ENCODE results near the gene SLC9A9.

SLC9A9 gene

DNA sequence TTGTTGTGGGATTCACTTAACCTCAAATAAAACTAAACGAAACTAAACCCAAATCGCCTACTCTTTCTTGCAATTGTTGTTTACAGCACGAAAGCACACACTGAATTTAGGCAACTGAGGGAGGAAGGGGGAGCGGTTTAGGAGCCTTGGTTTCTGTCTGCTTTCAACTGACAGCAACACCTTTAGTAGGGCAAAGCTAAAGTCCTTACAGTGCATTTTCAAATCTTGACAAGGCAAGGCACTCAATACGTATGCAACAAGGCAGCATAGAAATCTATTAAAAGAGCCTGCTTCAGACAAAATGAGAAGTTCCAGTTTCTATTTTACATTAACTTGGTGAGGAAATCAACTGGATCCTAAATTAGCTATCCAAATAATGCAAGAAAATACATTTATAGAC is 554.1 kb downstream of the SLC9A9 start:
- Histone ChIP-seq H3K27ac (no peak overlapping the region), H3K36me3 (replicated peaks) (no peaks in the 10 kb centered on the region), H3K4me3 (ENCODE audit: low read depth, low read length) (no peak overlapping the region), H3K27me3 (replicated peaks) (no peaks in the 10 kb centered on the region)
- TF ChIP-seq, protein P1, sequence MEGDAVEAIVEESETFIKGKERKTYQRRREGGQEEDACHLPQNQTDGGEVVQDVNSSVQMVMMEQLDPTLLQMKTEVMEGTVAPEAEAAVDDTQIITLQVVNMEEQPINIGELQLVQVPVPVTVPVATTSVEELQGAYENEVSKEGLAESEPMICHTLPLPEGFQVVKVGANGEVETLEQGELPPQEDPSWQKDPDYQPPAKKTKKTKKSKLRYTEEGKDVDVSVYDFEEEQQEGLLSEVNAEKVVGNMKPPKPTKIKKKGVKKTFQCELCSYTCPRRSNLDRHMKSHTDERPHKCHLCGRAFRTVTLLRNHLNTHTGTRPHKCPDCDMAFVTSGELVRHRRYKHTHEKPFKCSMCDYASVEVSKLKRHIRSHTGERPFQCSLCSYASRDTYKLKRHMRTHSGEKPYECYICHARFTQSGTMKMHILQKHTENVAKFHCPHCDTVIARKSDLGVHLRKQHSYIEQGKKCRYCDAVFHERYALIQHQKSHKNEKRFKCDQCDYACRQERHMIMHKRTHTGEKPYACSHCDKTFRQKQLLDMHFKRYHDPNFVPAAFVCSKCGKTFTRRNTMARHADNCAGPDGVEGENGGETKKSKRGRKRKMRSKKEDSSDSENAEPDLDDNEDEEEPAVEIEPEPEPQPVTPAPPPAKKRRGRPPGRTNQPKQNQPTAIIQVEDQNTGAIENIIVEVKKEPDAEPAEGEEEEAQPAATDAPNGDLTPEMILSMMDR (IDR thresholded peaks at IDR 0.05; ENCODE audit: low read depth, low read length, missing control alignments) = no peak
- no peak for DNase-seq
- in situ Hi-C loops (cut with HindIII; ENCODE audit: low pct_ligation_motif_present, low sequenced_read_pairs) = no loop called here

DNA sequence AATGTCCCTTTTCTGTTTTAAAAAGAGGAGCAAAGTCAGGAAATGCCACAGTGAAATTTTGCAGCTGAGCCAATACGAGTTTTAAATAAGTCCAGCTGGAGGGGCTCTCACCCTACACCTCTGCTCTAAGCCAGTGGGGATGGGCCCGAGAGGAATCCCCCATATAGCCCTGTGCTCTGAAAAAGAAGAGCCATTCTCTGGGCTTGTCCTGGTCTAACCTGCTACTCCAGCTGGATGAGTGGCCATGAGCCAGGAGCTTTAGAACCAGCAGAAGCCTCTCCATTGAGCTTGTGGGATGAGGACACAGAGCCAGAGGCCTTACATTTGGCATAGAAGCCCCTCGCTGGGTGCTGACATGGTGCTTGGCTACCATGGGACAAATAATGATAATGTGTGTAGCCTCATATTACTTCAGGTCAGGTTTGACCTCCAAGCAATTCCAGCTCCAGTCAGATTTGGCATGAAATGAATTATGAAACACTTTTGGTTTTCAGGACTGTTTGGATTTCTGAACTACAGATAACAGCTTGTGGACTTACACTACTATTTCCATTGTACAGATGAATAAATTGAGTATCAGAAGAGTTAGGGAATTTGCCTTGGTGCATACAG is 556.3 kb downstream of the SLC9A9 start:
- TF ChIP-seq, protein P1 (IDR thresholded peaks at IDR 0.05; ENCODE audit: low read depth, low read length, missing control alignments) = no peak
- Histone ChIP-seq H3K27me3 (replicated peaks) (no peaks in the 10 kb centered on the region), H3K4me3 (ENCODE audit: low read depth, low read length) (no peak overlapping the region), H3K27ac (no peak overlapping the region), H3K36me3 (replicated peaks) (no peaks in the 10 kb centered on the region)
- in situ Hi-C loops (cut with HindIII; ENCODE audit: low pct_ligation_motif_present, low sequenced_read_pairs) = no loop called here
- DNase-seq = no peak

GRCh38 chr3:143288944-143289343 is 559.3 kb downstream of the SLC9A9 start:
- H3K36me3 ChIP-seq (replicated peaks) = no peaks in the 10 kb centered on the region
- in situ Hi-C loops (cut with HindIII; ENCODE audit: low pct_ligation_motif_present, low sequenced_read_pairs) = no loop called here
- no peak overlapping the region for H3K4me3 ChIP-seq (ENCODE audit: low read depth, low read length)
- no peak overlapping the region for H3K27ac ChIP-seq
- no peak for DNase-seq
- TF ChIP-seq, protein P1 (IDR thresholded peaks at IDR 0.05; ENCODE audit: low read depth, low read length, missing control alignments) = no peak
- no peaks in the 10 kb centered on the region for H3K27me3 ChIP-seq (replicated peaks)

GRCh38 chr3:143287403-143287802 is 560.9 kb downstream of the SLC9A9 start:
- H3K27me3 ChIP-seq (replicated peaks) = no peaks in the 10 kb centered on the region
- in situ Hi-C loops (cut with HindIII; ENCODE audit: low pct_ligation_motif_present, low sequenced_read_pairs) = no loop called here
- H3K4me3 ChIP-seq (ENCODE audit: low read depth, low read length) = no peak overlapping the region
- no peak for DNase-seq
- TF ChIP-seq, protein P1 (IDR thresholded peaks at IDR 0.05; ENCODE audit: low read depth, low read length, missing control alignments) = no peak
- no peak overlapping the region for H3K27ac ChIP-seq
- no peaks in the 10 kb centered on the region for H3K36me3 ChIP-seq (replicated peaks)

- Histone ChIP-seq H3K4me3 (ENCODE audit: low read depth, low read length) (no peak overlapping the region), H3K27me3 (replicated peaks) (no peaks in the 10 kb centered on the region), H3K27ac (no peak overlapping the region), H3K36me3 (replicated peaks) (no peaks in the 10 kb centered on the region)
- in situ Hi-C loops (cut with HindIII; ENCODE audit: low pct_ligation_motif_present, low sequenced_read_pairs) = no loop called here
- DNase-seq = no peak
- TF ChIP-seq, protein P1 (IDR thresholded peaks at IDR 0.05; ENCODE audit: low read depth, low read length, missing control alignments) = no peak
Observed at GRCh38 chr3:143286392-143287010, 561.8 kb downstream of the SLC9A9 start.
